GM12801 (cell line): ENCODE measurements around the gene CMBL.

Source experiments
- TF ChIP-seq, protein P1 (sequence below): IDR thresholded peaks from one replicate; pipeline ENCODE4 v1.5.1; 2011; ENCODE audit warnings: control low read depth; ENCODE audit not compliant: insufficient read length; ENCODE audit errors: extremely low read depth

Gene CMBL

DNA sequence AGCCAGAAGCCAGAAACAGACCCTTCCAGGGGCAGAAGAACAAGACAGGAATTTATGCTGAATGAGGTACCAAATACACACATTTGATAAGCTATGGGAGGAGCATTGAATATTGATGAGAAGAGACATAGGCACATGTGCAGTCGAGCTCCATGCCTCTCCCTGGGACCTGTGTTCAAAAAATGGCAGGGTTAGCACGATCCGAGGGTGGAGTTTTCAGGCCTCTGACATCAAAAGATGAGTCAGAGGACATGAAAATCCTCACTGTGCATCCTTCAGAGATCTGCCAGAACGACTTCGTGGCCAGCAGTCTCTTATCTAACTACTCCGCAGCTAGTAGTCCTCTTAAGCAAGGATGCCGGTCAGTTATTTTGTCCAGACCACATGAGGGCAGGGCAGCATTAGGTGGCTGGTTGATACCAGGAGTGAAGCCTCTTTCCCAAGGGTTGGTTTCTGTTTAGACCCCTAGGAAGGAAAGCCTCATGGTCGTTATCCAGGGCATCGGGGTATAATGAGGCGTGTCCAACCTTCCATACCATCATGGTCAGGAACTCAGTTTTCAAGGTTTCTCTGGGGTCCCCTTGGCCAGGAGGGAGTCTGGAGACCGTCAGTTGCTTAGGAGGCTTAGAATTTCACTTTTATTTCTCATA is 11.6 kb upstream of the CMBL start:
- TF ChIP-seq, protein P1, sequence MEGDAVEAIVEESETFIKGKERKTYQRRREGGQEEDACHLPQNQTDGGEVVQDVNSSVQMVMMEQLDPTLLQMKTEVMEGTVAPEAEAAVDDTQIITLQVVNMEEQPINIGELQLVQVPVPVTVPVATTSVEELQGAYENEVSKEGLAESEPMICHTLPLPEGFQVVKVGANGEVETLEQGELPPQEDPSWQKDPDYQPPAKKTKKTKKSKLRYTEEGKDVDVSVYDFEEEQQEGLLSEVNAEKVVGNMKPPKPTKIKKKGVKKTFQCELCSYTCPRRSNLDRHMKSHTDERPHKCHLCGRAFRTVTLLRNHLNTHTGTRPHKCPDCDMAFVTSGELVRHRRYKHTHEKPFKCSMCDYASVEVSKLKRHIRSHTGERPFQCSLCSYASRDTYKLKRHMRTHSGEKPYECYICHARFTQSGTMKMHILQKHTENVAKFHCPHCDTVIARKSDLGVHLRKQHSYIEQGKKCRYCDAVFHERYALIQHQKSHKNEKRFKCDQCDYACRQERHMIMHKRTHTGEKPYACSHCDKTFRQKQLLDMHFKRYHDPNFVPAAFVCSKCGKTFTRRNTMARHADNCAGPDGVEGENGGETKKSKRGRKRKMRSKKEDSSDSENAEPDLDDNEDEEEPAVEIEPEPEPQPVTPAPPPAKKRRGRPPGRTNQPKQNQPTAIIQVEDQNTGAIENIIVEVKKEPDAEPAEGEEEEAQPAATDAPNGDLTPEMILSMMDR = no peak

DNA sequence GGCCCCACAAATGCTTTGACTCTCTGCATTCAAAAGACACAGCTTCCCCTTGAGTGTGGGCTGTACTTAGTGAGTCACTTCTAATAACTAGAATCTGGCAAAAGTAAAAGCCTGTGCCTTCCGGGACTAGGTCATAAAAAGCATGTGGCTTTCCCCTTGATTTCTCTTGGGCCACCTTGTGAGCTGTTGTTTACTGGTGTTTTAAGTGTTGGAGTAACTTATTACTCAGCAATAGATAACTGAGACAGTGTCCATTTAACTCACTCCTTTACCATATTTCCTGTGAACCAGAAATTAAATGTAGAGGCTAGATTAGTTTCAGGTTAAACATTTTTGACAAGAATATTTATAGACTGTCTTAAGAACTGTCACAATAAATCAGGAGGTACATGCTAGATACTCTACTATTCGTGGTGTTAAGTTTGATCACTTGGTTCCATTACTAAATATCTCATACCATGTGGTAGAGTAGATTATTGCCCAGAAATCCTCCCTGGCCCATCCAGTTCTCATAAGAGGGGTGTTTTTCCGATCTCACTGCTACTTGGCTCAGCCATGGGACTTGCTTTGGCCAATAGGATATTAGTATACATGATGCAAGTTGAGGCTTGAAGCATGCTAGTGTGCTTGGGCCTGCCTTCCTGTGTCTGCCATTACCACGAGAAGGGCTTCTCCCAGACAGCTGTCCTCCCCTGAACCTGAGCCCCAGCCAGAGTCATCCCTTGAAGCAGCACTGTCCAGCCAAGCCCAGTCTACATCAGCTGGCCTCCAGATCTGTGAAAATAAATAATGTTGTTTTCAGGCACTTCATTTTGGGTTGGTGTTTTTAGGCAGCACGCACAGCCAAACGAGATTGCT is 10.4 kb upstream of the CMBL start:
- TF ChIP-seq, protein P1 = no peak

DNA sequence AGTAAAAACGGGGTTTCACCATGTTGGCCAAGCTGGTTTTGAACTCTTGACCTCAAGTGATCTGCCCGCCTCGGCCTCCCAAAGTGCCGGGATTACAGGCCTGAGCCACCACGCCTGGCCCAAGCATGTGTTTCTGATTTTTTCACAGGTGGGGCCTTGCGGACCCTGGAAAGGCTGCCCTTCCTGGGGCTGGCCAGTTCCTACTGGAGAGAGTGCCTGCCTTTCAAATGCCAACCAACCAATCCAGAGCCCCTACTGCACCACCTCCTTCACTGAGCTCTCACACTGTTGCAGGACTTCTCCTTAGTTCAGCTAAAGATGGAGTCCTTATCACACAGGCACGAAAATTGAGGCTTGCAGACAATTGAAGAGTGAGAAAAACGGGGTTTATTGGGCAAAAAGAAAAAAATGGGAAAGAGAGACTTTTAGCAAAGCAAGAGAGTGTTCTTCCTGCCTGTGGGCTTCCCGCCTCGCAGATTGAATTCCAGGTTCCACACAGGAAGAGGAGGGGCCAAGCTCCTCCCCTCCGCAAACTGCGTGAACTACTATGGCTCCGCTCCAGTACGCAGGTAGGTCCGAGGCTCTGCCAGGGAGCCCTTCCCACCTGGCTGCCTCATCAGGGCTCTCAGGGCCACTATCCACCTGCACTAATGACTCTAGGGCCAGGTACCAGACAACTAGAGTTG is 8.3 kb upstream of the CMBL start:
- TF ChIP-seq, protein P1 = no peak

DNA sequence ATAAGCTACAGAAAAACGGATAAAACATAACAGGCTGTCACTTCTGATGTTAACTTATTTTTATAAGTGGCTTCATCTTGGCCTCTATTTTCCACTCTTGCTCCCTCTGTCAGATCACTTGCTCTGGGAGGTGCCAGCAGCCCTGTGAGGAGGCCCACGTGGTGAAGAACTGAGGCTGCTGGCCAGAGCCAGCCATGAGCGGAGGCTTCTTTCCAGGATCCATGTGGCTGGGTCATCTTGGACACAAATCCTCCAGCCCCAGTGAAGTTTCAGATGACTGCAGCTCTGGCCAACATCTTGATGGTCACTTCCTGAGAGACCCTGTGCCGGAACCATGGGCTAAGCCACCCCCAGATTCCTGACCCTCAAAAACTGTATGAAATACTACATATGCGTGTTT is 7.5 kb upstream of the CMBL start:
- TF ChIP-seq, protein P1 = no peak

DNA sequence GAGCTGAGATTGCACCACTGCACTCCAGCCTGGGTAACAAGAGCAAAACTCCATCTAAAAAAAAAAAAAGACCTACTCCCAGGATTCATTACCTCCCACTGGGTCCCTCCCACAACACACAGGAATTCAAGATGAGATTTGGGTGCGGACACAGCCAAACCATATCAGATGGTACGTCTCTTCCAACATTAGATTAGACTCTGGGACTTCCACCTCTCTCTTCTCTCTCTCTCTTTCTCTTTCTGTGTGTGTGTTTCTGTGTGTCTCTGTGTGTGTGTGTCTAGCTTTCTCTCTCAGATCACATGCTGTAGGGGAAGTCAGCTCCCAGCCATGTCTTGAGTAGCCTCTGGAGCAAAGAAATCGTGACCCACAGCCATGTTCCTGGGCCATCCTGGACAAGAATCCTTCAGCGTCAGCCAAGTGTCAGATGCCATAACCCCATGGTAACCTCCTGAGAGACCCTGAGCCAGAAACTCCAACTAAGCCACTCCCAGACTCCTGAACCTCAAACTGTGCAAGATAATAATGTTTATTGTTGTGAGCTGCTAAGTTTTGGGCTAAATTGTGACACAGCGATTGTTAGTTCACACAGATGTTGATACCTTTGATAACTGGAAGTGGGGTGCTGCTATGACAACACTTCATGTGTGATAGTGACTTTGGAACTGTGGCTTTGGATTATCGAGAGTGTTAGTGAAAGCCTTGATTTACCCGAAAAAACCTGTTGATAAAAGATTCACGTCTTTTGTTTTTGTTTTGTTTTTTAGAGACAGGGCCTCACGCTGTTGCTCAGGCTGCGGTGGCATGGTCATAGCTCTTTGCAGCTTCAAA is 4.1 kb upstream of the CMBL start:
- TF ChIP-seq, protein P1 = no peak

DNA sequence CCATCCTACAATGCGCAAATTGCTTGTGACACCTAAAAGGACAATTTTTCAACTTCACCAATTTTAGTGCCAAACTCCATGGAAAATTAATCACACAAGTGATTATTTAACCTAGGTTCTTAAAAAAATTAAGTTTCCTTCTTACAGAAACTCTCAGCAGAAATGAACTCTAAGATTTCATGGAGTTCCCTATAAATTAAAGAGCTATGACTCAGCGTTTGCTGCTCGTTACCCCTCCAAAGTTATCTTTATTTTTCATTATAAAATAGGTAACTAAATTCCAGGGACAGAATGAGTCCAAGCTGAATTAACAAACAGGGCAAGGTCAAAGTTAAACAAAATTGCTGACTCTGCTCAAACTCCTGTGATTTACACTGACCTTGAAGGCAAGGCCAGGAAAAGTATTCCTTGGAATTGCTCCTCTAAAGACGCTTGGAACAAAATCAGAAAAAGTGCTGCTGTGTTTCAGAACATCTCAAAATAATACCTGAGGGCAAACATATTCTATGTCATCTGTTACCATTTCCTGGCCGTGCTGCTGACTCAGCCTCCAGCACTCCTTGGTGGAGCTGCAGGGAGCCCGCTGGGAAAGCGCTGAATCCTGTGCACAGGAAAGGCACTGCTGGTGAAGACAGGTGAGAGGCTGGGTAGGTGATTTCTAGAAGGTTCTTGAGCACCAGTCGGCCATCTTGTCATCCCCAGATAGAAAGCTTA is 2.5 kb upstream of the CMBL start:
- TF ChIP-seq, protein P1 = no peak
